ENCODE measurements around the gene IQSEC3.

- TF ChIP-seq POLR2AphosphoS5 (IDR thresholded peaks at IDR 0.05; ENCODE audit: low read depth, low read length) (no peak), CTCF (IDR thresholded peaks at IDR 0.05) (no peak), REST (IDR thresholded peaks at IDR 0.05; ENCODE audit: insufficient read depth in 1 of 2, low read depth in 2 of 2, low read length in 1 of 2) (no peak), SIN3A (IDR thresholded peaks at IDR 0.05; ENCODE audit: borderline replicate concordance, insufficient read depth, low read depth, low read length) (no peak)
Observed at GRCh38 chr12:178829-179109, 112.2 kb downstream of the IQSEC3 start.
